Non-pigmented ciliary epithelial cell (primary cell): ENCODE data around the gene COL27A1.
"Not testable (repeated sequence)": the region's sequence is repeated elsewhere in the genome, so short reads cannot be mapped to it uniquely, and the experiment has no call there.

Experiments
- DNase-seq: peaks from one replicate; pipeline ENCODE4 v3.0.0-alpha.2; 2010; ENCODE audit warnings: low read depth

Gene COL27A1

DNA sequence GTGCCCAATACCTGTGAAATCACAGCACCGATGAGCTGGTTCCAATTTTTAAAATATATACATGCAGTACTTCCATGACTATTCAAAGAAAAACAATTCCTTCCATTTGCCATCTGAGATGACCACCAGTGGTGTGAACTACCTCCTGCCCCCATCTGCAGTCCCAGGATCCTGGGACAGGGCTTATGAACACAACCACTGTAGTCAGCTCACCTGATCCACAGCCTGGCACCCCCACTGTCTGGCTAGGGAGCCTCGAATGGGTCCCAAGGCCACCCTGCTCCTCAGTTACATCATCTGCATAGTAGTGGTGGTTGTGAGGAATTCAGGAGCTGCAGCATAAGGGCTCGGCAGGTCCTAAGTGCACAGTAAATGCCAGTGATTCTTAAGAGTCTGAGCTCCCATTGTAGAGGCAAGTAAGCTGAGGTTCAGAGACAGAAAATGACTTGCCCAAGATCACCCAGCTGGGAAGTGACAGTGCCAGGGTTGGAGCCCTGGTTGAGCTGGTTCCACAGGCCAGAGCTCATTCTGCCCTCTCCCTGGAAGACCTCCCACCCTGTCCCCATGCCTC is 170.4 kb downstream of the COL27A1 start:
- not testable (repeated sequence) for DNase-seq

- DNase-seq: no peak
Observed at GRCh38 chr9:114327749-114328148, 172.4 kb downstream of the COL27A1 start.

GRCh38 chr9:114328357-114328820 is 173.1 kb downstream of the COL27A1 start:
- not testable (repeated sequence) for DNase-seq

DNA sequence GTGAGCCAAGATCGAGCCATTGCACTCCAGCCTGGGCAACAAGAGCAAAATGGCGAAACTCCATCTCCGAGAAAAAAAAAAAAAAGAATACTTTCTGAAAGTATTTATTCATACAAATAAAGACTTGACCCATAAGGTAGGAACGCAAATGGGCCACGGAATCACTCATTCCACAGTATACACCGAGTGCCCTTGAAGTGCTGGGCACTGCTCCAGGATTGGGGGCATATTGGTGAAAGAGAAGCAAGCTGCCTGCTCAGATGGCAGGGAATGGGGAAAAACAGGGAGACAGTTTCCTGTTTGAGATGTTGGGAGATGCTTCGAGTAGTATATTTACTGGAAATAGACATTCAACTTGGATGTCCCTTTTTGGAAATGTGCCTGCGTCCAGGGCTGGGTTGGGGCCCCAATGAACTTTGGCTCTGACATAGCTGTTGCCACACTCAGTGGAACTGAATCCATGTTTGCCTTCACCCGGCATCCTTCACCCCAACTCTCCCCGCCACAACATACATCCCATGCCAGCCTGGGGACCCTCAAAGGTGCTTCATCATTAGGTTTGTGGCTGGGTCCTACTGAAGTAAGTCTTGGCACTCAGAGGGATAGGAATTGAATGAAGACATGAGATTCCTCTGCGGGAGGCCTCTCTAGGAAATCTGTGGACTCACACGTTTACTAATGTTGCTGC is 173.7 kb downstream of the COL27A1 start:
- not testable (repeated sequence) for DNase-seq

DNA sequence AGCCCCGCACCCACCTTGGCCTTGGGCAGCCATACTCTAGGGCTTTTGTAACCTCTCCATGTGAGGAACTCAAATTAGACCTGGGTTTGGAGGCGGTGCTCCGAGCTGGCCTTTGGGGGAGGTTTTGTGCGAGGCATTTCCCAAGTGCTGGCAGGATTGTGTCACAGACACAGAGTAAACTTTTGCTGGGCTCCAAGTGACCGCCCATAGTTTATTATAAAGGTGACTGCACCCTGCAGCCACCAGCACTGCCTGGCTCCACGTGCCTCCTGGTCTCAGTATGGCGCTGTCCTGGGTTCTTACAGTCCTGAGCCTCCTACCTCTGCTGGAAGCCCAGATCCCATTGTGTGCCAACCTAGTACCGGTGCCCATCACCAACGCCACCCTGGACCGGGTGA is 174.3 kb downstream of the COL27A1 start, which contains the start of gene ORM2:
TSS of gene ORM2 (plus strand) at position 245 of the 398 bp plus-strand sequence. CDS start at position 281, 36 bp downstream.
- DNase-seq: not testable (repeated sequence)

- no peak for DNase-seq
Observed at GRCh38 chr9:114330636-114331035, 175.3 kb downstream of the COL27A1 start.

GRCh38 chr9:114331229-114332195 is 176.2 kb downstream of the COL27A1 start:
- not testable (repeated sequence) for DNase-seq

- not testable (repeated sequence) for DNase-seq
Observed at GRCh38 chr9:114332474-114333040, 177.2 kb downstream of the COL27A1 start.

GRCh38 chr9:114333718-114334117 is 178.4 kb downstream of the COL27A1 start:
- DNase-seq: not testable (repeated sequence)

- DNase-seq: no peak
Observed at GRCh38 chr9:114334490-114334889, 179.2 kb downstream of the COL27A1 start.

GRCh38 chr9:114335745-114336144 is 180.4 kb downstream of the COL27A1 start:
- DNase-seq: no peak

GRCh38 chr9:114336157-114336556 is 180.8 kb downstream of the COL27A1 start:
- DNase-seq: no peak

GRCh38 chr9:114336699-114337395 is 181.5 kb downstream of the COL27A1 start:
- no peak for DNase-seq

- no peak for DNase-seq
Observed at GRCh38 chr9:114338187-114338586, 182.8 kb downstream of the COL27A1 start.

DNA sequence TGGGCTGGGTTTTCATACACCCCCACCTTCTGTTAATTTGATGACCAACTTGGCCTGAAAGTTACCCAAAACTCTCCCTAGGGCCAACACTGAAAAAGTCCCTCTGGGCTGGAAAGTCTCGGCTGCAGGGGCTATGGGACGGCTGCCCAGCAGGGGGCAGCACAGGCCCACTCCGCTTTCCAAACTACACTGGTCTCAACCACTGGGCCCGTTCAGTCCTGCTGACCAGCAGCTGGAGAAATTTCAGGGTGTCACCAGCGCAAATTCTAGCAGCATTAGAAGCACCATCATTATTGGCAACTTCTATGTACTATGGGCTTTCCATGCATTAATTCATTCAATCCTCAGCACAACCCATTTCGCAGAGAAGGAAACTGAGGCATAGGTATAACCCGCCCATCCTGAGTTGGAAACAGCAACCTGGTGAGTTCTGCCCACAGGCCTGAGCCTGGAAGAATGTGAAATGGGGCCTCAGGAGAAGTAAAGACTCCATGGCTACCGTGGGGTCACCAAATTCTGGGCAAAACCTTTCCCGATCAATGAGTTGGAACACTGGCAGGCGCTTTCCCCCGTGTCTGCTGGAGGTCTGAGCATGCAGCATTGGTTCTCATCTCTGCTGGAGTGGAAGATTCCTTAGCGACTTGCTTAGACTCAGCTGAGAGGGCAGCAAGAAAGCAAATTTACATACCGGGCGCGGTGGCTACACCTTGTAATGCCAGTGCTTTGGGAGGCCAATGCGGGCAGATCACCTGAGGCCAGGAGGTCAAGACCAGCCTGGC is 184.0 kb downstream of the COL27A1 start:
- DNase-seq: no peak

DNA sequence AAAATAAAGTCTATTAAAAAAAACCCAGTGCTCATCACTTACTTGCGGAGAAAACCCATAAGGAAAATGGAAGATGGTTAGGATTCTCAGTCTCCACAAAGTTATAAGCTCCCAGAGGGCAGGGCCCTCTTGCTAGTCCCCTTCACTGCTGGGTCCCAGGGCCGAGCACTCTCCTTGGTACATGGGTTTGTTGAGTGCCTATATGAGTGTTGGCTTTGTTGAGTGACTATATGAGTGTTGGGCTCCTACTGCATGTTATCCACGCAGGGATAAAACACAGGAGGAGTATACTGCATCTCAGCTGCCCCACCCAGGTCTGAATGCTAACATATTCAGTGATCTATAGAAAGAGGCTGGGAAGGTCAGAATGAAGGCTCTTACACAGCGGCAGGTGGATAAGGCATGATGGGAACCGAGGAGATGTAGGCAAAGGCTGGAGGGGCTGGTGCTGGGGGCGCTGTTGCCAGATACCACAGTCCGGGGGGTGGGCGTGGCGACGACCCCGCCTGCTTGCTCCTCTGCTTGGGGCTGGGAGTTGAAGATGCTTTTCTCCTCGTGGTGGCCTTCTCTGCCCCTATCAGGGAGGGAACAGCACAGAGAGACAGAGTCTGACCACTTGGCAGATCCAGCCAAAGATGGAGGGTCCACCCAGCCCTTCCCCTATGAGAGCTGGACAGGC is 186.0 kb downstream of the COL27A1 start:
- DNase-seq: no peak

DNA sequence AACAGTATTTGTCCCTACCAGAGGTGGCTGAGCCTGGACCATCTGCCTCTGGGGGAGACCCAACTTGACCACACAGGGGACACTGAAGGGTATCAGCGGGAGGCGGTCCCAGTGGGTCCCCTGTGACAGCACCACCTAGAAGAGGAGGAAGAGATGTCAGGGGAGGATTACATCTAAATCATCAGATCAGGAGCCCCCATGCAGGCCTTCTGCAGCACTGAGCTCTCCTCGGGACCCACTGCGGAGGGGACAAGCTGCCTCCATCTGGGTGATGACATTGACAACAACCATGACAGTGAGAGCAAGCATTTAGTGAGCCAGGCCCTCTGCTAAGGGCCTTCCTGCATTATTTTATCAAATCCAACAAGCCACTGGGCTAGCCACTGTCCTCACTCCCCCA is 186.7 kb downstream of the COL27A1 start:
- no peak for DNase-seq

DNA sequence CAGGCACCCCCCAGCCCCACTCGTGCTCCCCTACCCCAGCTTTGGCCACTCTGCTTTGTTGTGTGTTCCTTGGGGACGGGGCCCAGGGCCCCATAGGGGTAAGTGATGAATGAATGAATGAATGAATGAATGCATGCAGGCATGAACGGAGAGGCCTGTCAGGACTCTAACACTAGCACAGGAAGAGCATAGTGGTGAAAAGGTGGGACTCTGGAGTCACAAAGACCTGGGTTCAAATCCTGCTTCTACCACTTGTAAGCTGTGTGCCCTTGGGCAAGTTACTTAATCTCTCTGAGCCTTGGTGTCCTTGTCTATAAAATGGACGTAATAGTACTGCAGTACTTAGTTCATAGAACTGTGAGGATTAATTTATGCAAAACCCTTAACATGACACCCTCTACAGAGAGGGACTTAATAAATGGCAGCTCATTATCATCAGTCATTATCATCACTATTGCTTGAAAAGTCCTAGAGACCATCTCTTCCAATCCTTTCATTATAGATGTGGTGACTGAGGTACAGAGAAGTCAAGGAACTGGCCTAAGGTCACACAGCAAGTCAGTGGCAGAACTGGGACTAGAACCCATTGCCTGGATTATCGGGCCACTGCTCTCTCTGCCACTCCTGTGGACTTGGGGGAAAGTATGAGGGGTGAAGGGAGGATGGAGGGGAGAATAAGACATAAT is 187.6 kb downstream of the COL27A1 start:
- DNase-seq: no peak

DNA sequence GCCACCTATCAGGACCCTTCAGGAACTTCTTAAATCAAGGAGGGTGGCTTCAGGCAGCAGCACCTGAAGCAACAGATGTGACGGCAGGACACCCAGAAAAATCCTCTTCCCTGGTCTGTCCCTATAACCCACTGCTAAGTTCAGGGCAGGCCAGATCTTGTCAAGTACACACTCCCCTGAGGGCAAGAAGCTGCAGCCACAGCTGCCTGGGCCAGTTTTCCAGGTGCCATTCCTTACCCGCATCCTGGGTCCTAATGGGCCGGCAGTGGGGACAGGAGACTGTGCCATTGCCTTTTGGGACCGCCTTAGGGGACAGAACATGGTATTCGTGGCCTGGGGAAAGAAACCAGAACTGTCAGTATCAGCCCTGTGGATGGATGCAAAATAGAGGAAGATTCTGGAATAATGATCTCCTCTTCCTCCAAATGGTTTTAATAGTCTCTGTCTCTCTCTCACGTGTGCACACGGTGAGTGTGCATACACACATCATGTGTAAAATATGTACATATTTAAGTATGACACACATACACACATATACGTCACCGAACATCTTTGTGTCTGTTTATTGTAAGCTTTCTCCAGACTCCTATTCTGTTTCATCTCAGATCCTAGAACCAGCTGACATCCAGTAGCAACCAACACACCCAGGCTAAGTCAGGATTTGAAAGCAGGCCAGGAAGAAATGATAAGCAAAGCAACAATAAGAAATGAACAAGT is 188.3 kb downstream of the COL27A1 start:
- no peak for DNase-seq
